GF-D8 (cell line): ENCODE data around the gene NOP53.
"Not testable (repeated sequence)": the region's sequence is repeated elsewhere in the genome, so short reads cannot be mapped to it uniquely, and the experiment has no call there.

Experiments
- DNase-seq: peaks from one replicate; lab custom pipeline; 2025; lab: John Stamatoyannopoulos, UW

The NOP53 gene

DNA sequence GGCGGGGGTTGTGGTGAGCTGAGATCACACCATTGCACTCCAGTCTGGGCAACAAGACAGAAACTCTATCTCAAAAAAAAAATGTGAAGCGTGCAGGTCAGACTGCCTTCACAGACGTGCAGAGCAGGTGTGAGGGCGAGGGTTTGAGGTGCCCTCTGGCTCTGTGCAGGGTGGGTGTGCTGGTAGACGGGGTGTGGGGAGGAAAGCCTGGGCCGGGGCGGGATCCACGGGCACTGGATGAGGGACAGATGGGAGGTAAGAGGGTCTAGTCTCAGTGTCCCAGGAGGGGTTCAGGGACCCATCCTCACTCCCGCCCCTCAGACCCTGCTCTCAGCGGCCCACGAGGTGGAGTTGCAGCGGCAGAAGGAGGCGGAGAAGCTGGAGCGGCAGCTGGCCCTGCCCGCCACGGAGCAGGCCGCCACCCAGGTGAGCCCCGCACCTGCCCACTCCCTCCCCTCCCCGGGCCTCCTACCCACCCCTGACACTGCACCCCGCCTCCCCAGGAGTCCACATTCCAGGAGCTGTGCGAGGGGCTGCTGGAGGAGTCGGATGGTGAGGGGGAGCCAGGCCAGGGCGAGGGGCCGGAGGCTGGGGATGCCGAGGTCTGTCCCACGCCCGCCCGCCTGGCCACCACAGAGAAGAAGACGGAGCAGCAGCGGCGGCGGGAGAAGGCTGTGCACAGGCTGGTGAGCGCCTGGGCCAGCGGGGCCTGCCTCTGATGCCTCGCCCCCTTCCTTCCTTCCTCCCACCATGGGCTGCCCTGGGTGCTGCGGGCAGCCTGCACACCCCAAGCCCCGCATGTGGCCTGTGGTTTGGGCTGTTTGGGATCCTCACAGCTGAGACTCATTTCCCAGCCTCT lies 9.1 kb downstream of the NOP53 start:
- no peak for DNase-seq

DNA sequence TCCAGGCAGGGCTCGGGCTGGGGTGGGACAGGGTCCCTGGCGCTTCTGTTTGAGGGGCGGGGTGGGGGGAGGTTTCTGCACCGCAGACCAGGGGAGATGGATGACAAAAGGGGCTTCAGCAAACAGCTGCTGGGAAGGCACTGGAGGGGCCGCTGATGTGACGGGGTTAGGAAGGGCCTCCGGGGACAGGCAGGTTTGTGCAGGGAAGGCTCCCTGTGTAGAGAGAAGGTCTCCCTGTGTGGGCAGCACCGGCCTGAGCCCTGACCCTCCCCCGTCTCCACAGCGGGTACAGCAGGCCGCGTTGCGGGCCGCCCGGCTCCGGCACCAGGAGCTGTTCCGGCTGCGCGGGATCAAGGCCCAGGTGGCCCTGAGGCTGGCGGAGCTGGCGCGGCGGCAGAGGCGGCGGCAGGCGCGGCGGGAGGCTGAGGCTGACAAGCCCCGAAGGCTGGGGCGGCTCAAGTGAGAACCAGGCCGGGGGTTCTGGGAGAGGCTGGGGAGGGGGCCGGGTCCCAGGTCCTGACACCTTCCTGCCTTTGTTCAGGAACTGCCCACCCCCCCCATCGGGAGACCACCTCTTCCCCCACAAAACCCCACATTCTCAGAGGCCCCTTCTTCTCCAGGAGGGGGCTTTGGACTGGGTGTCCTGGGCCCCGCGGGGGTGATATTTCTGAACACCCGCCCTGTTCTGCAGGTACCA lies 9.9 kb downstream of the NOP53 start:
- no peak for DNase-seq

DNA sequence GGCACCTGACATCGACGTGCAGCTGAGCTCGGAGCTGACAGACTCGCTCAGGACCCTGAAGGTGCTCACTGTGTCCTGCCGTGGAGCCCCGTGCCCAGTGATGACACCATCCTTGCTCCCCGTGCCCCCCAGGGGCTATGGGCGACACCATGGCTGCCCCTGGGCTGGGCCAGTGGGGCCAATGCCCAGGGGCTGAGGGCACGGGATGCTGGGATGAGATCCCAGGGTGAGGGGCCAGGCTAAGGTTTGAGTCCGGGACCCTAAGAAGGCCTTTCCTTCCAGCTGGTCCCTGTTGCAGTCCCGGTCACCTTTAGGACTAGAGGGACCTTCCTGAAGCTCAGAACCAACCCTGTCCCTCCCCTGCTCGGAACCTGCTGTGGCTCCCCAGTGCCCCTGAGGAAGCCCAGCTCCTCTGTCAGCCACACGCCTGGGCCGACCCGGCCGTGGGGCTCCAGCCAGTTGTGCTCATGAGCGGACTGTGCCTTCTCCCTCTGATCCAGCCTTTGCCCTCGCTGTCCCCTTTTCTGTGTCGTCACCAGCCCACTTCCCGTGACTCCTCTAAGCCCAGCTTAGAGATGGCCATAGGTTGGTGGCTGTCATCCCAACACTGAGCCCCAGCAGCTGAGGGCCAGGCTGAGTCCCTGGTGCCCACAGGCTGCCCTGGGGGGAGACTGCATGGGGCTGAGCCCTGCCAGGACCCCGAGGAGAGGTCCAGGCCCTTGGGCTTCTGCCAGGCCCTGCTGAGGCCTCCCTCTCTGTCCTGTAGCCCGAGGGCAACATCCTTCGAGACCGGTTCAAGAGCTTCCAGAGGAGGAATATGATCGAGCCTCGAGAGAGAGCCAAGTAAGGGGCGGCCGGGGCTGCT lies 10.6 kb downstream of the NOP53 start:
- no peak for DNase-seq

DNA sequence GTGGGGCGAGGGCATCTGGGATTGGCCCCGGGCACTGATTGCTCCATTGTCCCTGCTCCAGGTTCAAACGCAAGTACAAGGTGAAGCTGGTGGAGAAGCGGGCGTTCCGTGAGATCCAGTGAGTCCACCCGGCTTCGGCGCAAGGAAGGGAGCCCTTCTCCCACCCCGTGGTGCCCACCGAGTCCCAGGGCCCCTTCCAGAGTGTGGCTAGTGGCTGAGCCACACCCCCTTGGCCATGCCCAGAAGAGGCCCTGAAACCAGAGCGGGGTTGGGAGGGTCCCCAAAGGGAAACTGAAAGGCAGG lies 11.2 kb downstream of the NOP53 start:
- DNase-seq = no peak

DNA sequence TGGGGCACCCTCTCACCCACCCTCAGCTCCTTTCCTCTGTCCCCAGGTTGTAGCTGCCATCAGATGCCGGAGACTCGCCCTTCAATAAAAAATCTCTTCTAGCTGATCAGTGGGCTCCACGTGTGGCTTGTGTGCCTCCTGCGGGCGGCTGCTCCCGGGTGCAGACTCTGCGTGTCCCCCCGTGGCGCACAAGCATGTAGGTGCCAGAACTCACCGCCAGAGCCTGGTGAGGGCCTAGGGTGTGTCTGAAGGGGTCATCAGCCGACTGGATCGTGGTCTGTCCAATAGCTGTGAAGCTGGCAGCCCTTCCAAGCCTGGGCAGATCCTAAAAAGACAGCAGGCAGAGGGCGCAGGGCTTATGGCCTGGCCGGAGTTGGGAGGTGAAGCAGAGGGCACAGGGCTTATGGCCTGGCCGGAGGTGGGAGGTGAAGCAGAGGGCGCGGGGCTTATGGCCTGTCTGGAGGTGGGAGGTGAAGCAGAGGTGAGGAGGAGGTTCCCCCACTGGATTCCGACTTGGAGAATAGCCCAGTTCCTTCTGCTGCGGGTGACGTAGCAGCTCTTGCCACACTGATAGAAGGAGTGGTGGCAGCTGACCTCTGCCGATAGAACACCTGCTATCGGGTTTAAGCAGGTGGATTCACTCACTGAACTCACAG lies 11.7 kb downstream of the NOP53 start:
- DNase-seq = no peak

DNA sequence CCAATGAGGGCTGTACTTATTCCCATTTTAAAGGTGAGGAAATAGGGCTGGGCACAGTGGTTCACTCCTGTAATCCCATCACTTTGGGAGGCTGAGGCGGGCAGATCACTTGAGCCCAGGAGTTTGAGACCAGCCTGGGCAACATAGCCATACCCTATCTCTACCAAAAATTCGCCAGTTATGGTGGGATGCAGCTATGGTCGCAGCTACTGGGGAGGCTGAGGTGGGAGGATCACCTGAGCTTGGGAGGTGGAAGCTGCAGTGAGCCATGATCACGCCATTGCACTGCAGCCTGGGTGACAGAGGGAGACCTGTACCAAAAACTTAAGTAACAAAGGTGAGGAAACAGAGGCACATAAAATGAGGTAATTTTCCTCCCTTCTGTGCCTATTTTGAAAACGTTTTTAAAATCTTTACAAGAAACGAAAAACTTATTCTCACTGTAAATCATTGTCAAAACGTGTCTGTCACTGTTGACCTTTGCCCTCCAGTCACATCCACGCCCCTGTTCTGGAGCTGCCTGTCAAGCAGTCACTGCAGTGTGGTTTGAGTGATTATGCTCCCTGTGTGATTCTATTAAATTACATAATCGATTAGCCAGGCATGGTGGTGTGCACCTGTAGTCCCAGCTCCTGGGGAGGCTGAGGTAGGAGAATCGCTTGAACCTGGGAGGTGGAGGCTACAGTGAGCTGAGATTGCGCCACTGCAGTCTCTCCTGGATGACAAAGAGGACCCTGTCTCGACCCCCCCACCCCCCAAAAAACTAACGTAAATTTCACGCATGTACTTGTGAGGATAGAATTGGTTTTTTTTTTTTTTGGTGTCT lies 12.5 kb downstream of the NOP53 start:
- DNase-seq = no peak

DNA sequence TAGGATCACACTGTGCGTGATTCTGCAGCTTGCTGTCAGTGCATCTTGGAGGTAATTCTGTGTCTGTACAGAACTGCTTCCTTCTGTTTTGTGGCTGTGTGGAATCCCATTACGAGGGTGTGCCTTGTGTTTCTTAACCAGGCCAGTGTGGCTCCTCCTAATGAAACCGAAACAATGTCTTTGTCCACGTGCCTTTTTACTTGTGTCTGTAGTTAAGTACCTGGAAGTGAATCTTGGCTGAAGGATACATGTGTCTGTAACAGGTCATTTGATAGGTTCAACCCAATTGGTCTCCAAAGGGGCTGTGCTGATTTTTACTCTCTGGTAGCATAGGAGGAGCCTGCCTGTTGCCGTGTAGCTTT lies 13.1 kb downstream of the NOP53 start:
- DNase-seq = no peak

DNA sequence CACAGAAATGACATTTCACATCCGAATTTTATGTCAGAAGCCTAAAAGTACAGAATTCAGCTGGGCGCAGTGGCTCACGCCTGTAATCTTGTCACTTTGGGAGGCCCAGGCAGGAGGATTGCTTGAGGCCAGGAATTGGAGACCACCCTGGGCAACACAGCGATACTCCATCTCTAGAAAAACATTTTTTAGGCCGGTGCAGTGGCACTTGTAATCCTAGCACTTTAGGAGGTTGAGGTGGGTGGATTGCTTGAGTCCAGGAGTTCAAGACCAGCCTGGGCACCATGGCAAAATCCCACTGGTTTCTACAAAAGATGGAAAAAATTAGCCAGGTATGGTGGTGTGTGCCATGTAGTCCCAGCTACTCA lies 15.3 kb downstream of the NOP53 start:
- DNase-seq = no peak

DNA sequence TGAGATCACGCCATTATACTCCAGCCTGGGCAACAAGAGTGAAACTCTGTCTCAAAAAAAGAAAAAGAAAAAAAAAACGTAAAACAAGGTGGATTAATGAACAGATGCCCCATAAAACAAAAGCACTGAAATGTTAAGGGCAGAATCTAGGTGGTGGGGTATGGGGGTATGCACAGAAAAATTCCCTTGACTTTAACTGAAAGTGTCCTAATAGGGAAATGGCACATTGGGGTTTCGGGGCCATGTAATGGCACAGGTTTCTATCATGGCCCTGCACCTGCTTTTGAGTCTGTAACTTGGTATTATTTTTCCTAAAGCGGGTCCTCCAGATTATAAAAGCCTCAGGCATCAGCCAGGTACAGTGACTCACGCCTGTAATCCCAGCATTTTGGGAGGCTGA lies 16.2 kb downstream of the NOP53 start:
- no peak for DNase-seq

DNA sequence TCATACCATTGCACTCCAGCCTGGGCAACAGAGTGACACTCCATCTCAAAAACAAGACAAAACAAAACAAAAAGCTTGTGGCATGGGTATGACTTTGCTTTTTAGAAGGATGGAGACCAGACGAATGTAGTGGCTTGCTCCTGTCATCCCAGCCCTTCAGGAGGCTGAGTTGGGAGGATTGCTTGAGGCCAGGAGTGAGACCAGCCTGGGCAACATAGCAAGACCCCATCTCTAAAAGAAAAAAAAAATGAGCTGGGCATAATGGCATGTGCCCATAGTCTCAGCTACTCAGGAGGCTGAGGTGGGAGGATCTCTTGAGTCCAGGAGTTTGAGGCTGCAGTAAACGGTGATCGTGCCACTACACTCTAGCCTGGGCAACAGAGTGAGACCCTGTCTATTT lies 16.8 kb downstream of the NOP53 start:
- no peak for DNase-seq

DNA sequence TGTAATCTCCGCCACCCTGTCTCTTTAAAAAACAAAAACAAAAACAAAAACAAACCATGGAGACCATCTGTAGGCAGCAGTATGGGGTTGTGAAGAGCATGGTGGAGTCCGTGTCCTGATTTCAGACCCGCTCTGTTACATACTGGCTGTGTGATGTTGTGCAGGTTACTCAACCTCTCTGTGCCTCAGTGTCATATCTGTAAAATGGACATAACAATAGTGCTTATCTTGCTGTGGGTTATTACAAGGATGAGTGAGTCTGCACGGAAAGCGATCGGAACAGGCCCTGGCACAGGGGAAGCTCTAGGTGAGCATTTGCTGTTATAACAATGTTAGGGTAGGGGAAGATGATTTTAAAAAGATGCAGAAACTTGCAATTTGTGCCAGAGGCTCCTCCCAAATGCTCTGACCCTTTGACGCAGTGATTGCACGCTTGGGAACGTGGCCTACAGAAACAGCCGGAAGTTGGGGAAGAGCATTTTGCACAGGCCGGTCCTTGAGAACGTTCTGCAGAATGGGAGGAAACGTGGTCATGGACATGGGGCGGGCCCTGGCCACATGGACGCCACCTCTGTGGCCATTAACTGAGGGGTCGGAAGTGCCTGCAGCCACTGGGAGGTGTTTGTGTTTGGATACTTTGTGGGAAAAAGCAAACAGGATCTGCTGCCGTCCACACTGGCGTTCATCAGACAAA lies 17.4 kb downstream of the NOP53 start:
- no peak for DNase-seq

DNA sequence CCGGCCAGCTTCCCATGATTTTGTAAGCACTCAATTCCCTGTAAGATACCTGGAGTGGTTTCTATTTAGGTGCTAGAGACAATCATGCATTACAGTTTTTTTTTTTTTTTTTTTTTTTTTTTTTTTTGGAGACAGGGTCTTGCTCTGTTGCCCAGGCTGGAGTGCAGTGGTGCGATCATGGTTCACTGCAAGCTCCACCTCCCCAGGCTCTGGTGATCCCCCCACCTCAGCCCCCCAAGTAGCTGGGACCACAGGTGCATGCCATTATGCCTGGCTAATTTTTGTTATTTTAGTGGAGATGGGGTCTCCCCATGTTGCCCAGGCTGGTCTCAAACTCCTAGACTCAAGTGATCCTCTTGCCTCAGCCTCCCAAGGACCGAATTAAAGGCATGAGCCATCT lies 19.4 kb downstream of the NOP53 start:
- DNase-seq = not testable (repeated sequence)

DNA sequence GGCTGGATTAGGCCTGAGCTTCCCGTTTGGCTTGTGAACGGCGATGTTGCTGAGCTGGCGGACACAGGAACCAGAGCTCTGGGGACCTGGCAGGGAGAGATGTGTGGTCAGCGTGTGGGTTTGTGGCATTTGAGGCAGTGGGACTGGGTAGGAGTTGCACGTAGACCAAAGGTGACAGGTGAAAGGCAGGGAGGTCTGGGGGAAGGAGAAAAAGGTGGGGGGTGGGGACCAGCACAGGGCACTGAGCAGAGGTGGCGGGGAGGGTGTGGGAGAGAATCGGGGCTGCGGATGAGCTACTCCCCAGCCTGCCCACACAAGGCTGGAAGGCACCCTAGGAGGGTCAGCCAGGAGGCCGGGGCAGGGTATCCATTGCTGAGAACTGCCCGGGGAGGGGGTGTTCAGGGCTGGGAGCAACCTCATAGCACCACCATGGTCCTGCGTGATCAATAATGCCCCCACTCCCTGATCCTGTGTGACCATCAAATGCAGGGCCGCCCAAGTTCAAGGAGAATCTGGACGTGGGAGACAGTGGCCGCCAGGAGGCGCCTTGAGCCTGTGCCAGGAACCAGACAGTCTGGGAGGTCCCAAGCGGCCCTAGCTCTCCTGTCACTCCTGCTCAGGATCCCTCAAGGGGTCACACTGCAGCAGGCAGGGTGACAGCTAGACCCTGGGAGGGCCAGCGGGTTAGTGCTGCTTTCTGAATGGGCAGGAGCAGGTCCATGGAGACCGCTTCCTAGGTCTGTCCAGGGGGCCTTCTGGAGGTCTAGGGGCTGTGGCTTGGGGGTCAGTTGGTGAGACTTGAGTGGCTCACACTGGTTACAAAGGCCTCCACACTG lies 20.4 kb downstream of the NOP53 start:
- no peak for DNase-seq

DNA sequence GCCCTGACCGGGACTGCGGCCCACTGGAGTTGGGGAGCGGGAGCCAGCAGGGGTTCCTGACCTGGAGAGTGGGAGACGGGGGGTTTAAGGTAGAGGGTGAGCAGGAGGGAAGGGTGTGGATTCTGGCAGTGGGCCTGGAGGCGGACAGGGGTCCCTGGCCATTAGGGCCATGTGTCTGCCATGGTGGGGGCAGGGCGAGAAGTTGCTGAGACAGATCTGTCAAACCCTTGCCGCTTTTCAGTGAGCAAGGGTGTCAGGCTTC lies 20.9 kb downstream of the NOP53 start:
- no peak for DNase-seq

DNA sequence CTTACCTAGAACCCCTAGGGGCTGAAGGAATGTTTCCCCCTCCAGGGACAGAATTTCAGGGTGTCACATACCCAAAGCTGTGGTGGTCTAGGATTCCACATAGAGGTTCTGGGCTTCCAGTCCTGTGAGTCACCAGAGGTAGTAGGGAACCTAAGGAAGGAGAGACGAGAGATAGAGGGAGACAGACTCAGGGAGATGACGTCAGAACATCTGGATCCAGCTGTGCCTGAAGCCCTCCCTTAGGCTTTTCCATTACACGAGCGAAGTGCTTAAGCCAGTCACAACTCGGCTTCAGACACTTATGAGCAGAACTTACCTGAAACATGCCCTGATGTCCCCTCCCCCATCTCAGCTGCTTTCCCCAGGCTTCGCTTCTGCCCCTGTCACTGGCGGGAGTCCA lies 21.3 kb downstream of the NOP53 start:
- no peak for DNase-seq

DNA sequence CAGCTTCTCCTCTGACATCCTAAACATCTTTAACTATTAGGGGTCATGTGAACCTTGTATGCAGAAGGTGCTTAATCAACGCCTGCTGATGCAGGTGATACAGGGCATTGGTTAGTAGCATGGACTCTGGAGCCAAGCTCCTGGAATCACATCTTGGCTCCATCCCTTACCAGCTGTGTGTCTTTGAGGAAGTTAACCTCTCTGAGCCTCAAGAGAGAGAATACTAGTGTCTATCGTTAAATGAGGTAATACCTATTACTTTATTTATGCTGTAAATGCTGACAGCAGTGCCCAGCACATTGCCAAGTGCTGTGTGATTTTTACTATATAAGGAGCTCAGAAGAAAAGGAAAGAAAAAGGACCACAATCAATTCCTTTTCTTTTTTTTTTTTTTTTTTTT lies 22.0 kb downstream of the NOP53 start:
- DNase-seq = no peak

DNA sequence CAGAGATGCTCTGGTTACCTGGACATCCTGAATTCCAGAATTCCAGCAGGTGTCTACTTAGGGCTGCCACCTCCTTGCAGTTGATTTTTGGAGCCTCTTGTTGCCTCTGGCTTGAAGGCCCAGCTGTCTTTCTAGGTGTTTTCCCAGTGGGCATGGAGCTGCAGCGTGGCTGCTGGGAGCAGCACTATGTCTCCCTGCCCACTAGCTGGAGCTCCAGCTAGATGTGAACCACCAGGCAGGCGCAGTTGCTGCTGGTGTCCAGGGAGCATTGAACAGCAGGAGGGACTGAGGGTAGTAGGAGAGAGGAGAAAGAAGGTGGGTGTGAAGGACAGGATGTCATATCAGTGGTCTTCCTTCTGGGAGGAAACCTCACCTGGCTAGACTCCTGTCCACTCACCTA lies 23.3 kb downstream of the NOP53 start:
- no peak for DNase-seq

DNA sequence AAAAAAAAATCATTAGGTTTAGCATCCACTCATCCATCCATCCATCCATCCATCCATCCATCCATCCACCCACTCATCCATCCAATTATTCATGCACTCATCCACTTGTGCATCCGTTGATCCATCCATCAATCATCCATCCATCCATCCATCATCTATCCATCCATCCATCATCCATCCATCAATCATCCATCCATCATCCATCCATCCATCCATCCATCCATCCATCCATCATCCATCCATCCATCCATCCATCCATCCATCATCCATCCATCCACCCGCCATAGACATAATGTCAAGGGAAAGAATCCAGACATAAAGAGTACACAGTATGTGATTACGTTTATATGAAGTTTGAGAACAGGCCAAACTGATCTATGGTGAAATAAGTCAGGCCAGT lies 24.2 kb downstream of the NOP53 start:
- no peak for DNase-seq

DNA sequence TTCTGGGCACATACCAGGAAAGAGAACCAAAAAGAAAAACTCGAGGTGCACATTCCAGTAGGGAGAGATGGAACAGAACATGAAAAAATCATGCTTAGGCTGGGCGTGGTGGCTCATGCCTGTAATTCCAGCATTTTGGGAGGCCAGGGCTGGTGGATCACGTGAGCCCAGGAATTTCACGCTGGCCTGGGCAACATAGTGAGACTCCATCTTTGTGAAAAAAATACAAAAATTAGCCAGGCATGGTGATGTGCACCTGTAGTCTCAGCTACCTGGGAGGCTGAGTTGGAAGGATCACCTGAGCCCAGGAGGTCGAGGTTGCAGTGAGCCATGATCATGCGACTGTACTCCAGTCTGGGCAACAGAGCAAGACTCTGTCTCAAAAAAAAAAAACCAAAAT lies 25.9 kb downstream of the NOP53 start:
- not testable (repeated sequence) for DNase-seq

DNA sequence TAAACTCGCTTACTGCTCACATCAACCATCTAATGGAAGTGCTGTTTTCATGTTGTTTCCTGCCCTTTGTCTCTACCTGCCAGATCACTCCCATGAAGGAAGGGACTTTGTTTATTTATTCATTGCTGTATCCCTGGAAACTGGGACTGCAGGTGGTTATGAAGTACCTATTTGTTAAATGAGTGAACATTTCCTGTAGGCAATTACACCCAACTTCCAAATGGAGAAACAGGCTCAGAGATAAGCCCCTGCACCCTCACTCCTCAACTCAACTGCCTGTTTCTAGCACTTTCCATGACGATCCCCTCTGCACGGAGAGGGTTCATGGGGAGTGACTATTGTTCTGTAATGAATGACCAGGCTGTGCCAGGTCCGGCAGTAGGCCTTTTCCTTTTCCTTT lies 31.2 kb downstream of the NOP53 start:
- DNase-seq = no peak
